H1 (cell line): ENCODE results near the gene SIDT1. TPM values are rescaled to one million over a fixed set of nuclear protein-coding genes. Genes with fewer than 3 reads are reported as not detected.

Source experiments
- CTCF ChIA-PET: fragments of 300-600 bp; sonication (Branson Sonifier 250); formaldehyde crosslinking; loops from one replicate; lab custom pipeline; 2021; ENCODE audit not compliant: partially characterized antibody; lab: Charles Lee
- POLR2A ChIA-PET: fragments of 300-600 bp; sonication (Branson Sonifier 250); formaldehyde crosslinking; loops from one replicate; lab custom pipeline; 2021; ENCODE audit warnings: inconsistent platforms; ENCODE audit not compliant: partially characterized antibody; lab: Charles Lee
- DNase-seq, 2 experiments: peaks; one replicate each; pipeline versions ENCODE4 v3.0.0 to v3.0.0-alpha.2; 2010 to 2022; ENCODE audit warnings: low spot score in 2 of 2, low read depth in 1 of 2, mixed read lengths in 1 of 2
- FAIRE-seq: peaks from 2 replicates; lab custom pipeline; 2011; peaks lifted over from hg19 to GRCh38; lab: Jason Lieb, UNC
- H2AFZ ChIP-seq: 2 replicates; pipeline ENCODE4 v1.8.1; 2012; ENCODE audit warnings: low read length, inconsistent platforms
- H2AK5ac ChIP-seq: 2 replicates; pipeline ENCODE4 v1.6.1; 2013; ENCODE audit warnings: low read depth, low read length
- H2BK120ac ChIP-seq: replicated peaks from 2 replicates; pipeline ENCODE3; 2013; ENCODE audit warnings: low read depth, low read length, inconsistent platforms
- H2BK12ac ChIP-seq: 2 replicates; pipeline ENCODE4 v1.6.1; 2013; ENCODE audit warnings: low read depth, low read length
- H2BK15ac ChIP-seq: 2 replicates; pipeline ENCODE4 v1.6.1; 2013; ENCODE audit warnings: low read length
- H2BK20ac ChIP-seq: 2 replicates; pipeline ENCODE4 v1.6.1; 2013; ENCODE audit warnings: low read length
- H2BK5ac ChIP-seq: 2 replicates; pipeline ENCODE4 v1.6.1; 2013; ENCODE audit warnings: low read depth, low read length
- H3K14ac ChIP-seq: 2 replicates; pipeline ENCODE4 v1.6.1; 2013; ENCODE audit warnings: inconsistent platforms; ENCODE audit not compliant: insufficient read length
- H3K18ac ChIP-seq: 2 replicates; pipeline ENCODE4 v1.6.1; 2013; ENCODE audit warnings: low read length; ENCODE audit errors: extremely low read depth
- H3K23ac ChIP-seq: 2 replicates; pipeline ENCODE4 v1.6.1; 2013; ENCODE audit warnings: inconsistent platforms; ENCODE audit not compliant: insufficient read length
- H3K23me2 ChIP-seq: 2 replicates; pipeline ENCODE4 v1.6.1; 2013; ENCODE audit warnings: low read depth, low read length
- H3K27ac ChIP-seq: 2 replicates; pipeline ENCODE4 v1.6.1; 2011; ENCODE audit warnings: low read depth, low read length, inconsistent platforms
- H3K27me3 ChIP-seq, 4 experiments: replicated peaks in 1 of 4; 1 replicate in 1 of 4; 2 replicates in 3 of 4; pipeline versions ENCODE4 v1.6.1 to v1.8.1; 2011 to 2013; ENCODE audit warnings: low read length in 3 of 4, mild to moderate bottlenecking in 3 of 4, inconsistent platforms in 2 of 4, mixed read lengths in 2 of 4, moderate library complexity in 1 of 4; ENCODE audit not compliant: control insufficient read depth in 3 of 4, insufficient read depth in 3 of 4; ENCODE audit errors: extremely low read depth in 1 of 4
- H3K36me3 ChIP-seq, 4 experiments: 2 replicates each; pipeline versions ENCODE4 v1.6.1 to v1.8.1; 2011 to 2013; ENCODE audit warnings: mild to moderate bottlenecking in 4 of 4, low read length in 3 of 4, moderate library complexity in 2 of 4, control low read depth in 1 of 4, inconsistent platforms in 1 of 4; ENCODE audit not compliant: insufficient read depth in 4 of 4, control insufficient read depth in 2 of 4
- H3K4ac ChIP-seq: replicated peaks from 2 replicates; pipeline ENCODE3; 2013; ENCODE audit warnings: low read length, low read depth, mixed read lengths, inconsistent platforms; ENCODE audit not compliant: insufficient read length
- H3K4me1 ChIP-seq, 4 experiments: replicated peaks in 1 of 4; 1 replicate in 1 of 4; 2 replicates in 3 of 4; pipeline versions ENCODE4 v1.6.1 to v1.8.1; 2011 to 2013; ENCODE audit warnings: low read length in 3 of 4, inconsistent platforms in 2 of 4, mixed read lengths in 1 of 4; ENCODE audit not compliant: insufficient read depth in 4 of 4, control insufficient read depth in 3 of 4
- H3K4me2 ChIP-seq, 2 experiments: 2 replicates each; pipeline versions ENCODE4 v1.6.1 to v1.8.1; 2011 to 2013; ENCODE audit warnings: low read depth in 2 of 2, low read length in 2 of 2, control low read depth in 1 of 2, inconsistent platforms in 1 of 2, mild to moderate bottlenecking in 1 of 2; ENCODE audit not compliant: insufficient read depth in 1 of 2
- H3K4me3 ChIP-seq, 4 experiments: fragments of 200-600, 300-600 bp in 1 of 4; sonication (generic), shearing (Covaris generic), sonication (Bioruptor Twin) in 1 of 4; 2 replicates each; pipeline versions ENCODE4 v1.5.1 to v1.8.1; 2011 to 2016; ENCODE audit warnings: low read length in 4 of 4, low read depth in 3 of 4, control low read depth in 2 of 4, inconsistent platforms in 2 of 4, mild to moderate bottlenecking in 2 of 4, mixed read lengths in 1 of 4, moderate library complexity in 1 of 4; ENCODE audit not compliant: insufficient read depth in 2 of 4; ENCODE audit errors: extremely low read depth in 1 of 4
- H3K56ac ChIP-seq: replicated peaks from 2 replicates; pipeline ENCODE3; 2013; ENCODE audit warnings: low read depth, mild to moderate bottlenecking, mixed read lengths, low read length, inconsistent platforms; ENCODE audit not compliant: insufficient read length
- H3K79me1 ChIP-seq: 2 replicates; pipeline ENCODE4 v1.6.1; 2013; ENCODE audit warnings: low read depth, low read length, control low read depth
- H3K79me2 ChIP-seq, 2 experiments: 2 replicates each; pipeline versions ENCODE4 v1.6.1 to v1.8.1; 2012 to 2013; ENCODE audit warnings: low read length in 2 of 2, mild to moderate bottlenecking in 2 of 2, inconsistent platforms in 1 of 2; ENCODE audit not compliant: insufficient read depth in 2 of 2, control insufficient read depth in 1 of 2
- H3K9ac ChIP-seq, 4 experiments: replicated peaks in 1 of 4; 1 replicate in 1 of 4; 2 replicates in 3 of 4; pipeline versions ENCODE4 v1.6.1 to v1.8.1; 2011 to 2013; ENCODE audit warnings: low read depth in 3 of 4, low read length in 3 of 4, control low read depth in 2 of 4, mild to moderate bottlenecking in 2 of 4, moderate library complexity in 2 of 4, inconsistent platforms in 1 of 4; ENCODE audit errors: extremely low read depth in 1 of 4
- H3K9me3 ChIP-seq, 2 experiments: 2 replicates each; pipeline versions ENCODE4 v1.6.1 to v1.8.1; 2012 to 2013; ENCODE audit warnings: mild to moderate bottlenecking in 2 of 2, moderate library complexity in 2 of 2, control low read depth in 1 of 2, inconsistent platforms in 1 of 2, low read depth in 1 of 2, low read length in 1 of 2, mixed read lengths in 1 of 2; ENCODE audit not compliant: insufficient read depth in 2 of 2
- H4K20me1 ChIP-seq, 2 experiments: replicated peaks in 1 of 2; 2 replicates each; pipeline versions ENCODE3 to v1.8.1; 2011 to 2013; ENCODE audit warnings: inconsistent platforms in 2 of 2, low read length in 2 of 2, mild to moderate bottlenecking in 1 of 2; ENCODE audit not compliant: insufficient read depth in 2 of 2, control insufficient read depth in 1 of 2
- H4K5ac ChIP-seq: 2 replicates; pipeline ENCODE4 v1.6.1; 2013; ENCODE audit warnings: low read length, low read depth, mixed read lengths, inconsistent platforms; ENCODE audit not compliant: insufficient read length
- H4K8ac ChIP-seq: 2 replicates; pipeline ENCODE4 v1.8.0; 2013; ENCODE audit warnings: mild to moderate bottlenecking, moderate library complexity, low read length, inconsistent platforms; ENCODE audit not compliant: insufficient read depth; ENCODE audit errors: extremely low read depth
- H4K91ac ChIP-seq: replicated peaks from 2 replicates; pipeline ENCODE3; 2013; ENCODE audit warnings: low read length, mixed read lengths, inconsistent platforms; ENCODE audit not compliant: insufficient read length
- ASH2L ChIP-seq: fragments of 200-600, 300-600 bp; sonication (generic); IDR thresholded peaks from one replicate; pipeline ENCODE4 v1.7.1; 2017; ENCODE audit warnings: low read length
- ATF2 ChIP-seq: IDR thresholded peaks from 2 replicates; pipeline ENCODE4 v1.6.1; 2012; ENCODE audit warnings: low read length, inconsistent platforms
- BACH1 ChIP-seq: IDR thresholded peaks from 2 replicates; pipeline ENCODE4 v1.6.1; 2012; ENCODE audit warnings: low read length, improper control_type of control experiment
- CTCF ChIP-seq, 3 experiments: IDR thresholded peaks; 1 replicate in 2 of 3; 2 replicates in 1 of 3; pipeline versions ENCODE4 v1.5.1 to v1.6.1; 2011; ENCODE audit warnings: low read length in 3 of 3, mild to moderate bottlenecking in 3 of 3, inconsistent platforms in 2 of 3, low read depth in 1 of 3, moderate library complexity in 1 of 3; ENCODE audit not compliant: insufficient read depth in 1 of 3; ENCODE audit errors: control extremely low read depth in 1 of 3
- RNF2 ChIP-seq: fragments of 200-900, 300-1000 bp; sonication (generic); IDR thresholded peaks from 2 replicates; pipeline ENCODE4 v1.7.1; 2016; ENCODE audit warnings: borderline replicate concordance, low read depth, mild to moderate bottlenecking, antibody characterized with exemption, low read length; ENCODE audit not compliant: poor library complexity, severe bottlenecking; ENCODE audit errors: missing control alignments
- SIN3A ChIP-seq, 2 experiments: IDR thresholded peaks in 1 of 2; conservative IDR thresholded peaks in 1 of 2; 2 replicates each; pipeline ENCODE4 v1.6.1; 2011 to 2012; ENCODE audit warnings: low read length in 2 of 2, improper control_type of control experiment in 1 of 2, low read depth in 1 of 2, mild to moderate bottlenecking in 1 of 2
- SIRT6 ChIP-seq: IDR thresholded peaks from one replicate; pipeline ENCODE4 v1.7.1; 2012; ENCODE audit warnings: low read length, inconsistent platforms
- YY1 ChIP-seq: IDR thresholded peaks from 2 replicates; pipeline ENCODE4 v1.6.1; 2011; ENCODE audit warnings: low read depth, mild to moderate bottlenecking, low read length
- ZNF274 ChIP-seq: IDR thresholded peaks from 2 replicates; pipeline ENCODE4 v1.7.0; 2012; ENCODE audit warnings: low read length, borderline replicate concordance; ENCODE audit errors: extremely low read depth
- whole genome bisulfite sequencing, 2 experiments: shearing (Covaris generic) in 1 of 2; methylation state at CpG; one replicate each; pipeline versions ENCODE4 v1.1.6 to v1.1.7; 2013 to 2015; ENCODE audit warnings: low lambda C conversion rate in 2 of 2, mixed read lengths in 2 of 2, inconsistent platforms in 1 of 2, low coverage in 1 of 2, missing lambda C conversion rate in 1 of 2; ENCODE audit not compliant: insufficient replicate concordance in 2 of 2, insufficient coverage in 1 of 2, insufficient read length in 1 of 2; ENCODE audit errors: extremely low coverage in 1 of 2, missing lambda C conversion rate in 1 of 2; 5-methylcytosine and 5-hydroxymethylcytosine counted together
- polyA plus RNA-seq, 7 experiments: library from polyadenylated mRNA; depleted of rRNA in 3 of 7; stranded (reverse) in 5 of 7; unstranded in 2 of 7; fragments of >200 nt in 5 of 7; fragments of 200-250 nt in 2 of 7; gene quantifications; 1 replicate in 5 of 7; 2 replicates in 1 of 7; 4 replicates in 1 of 7; pipeline versions ENCODE4 v1.2.1 to v1.2.3, GENCODE V29; 2011 to 2013; ENCODE audit warnings: missing spikeins in 2 of 7, mixed read lengths in 2 of 7
- total RNA-seq: library from RNA; stranded (reverse); fragmentation: NEBNext Ultra II Directional; extraction: Animal tissue kit (Norgen Biotek cat#: 25700); gene quantifications from 2 replicates; pipeline ENCODE4 v1.2.1, GENCODE V29; 2021

The SIDT1 gene
- total and polyA plus RNA-seq, 2 of the 8 experiments (the other 6 are each of a cell fraction or from before 2014, with no cell fraction given), result 0.06 TPM; not detected in 1

GRCh38 chr3:113660896-113661295, 128.5 kb downstream of the SIDT1 start:
- no peak overlapping the region for H3K4me2 ChIP-seq
- H3K18ac ChIP-seq, result no peak overlapping the region
- H3K56ac ChIP-seq, result no peak overlapping the region
- H3K23ac ChIP-seq, result no peak overlapping the region
- no peak overlapping the region for H2BK15ac ChIP-seq
- ChIA-PET POLR2A (no interaction called here), CTCF (interaction anchor here (0.8 kb wide), 1 partner anchor 17 kb away, joined by 3 read pairs; no protein-coding TSS in a partner anchor)
- FAIRE-seq (no peak), DNase-seq (no peak)
- H4K5ac ChIP-seq, result no peak overlapping the region
- no peak overlapping the region for H4K8ac ChIP-seq
- no peak overlapping the region for H4K91ac ChIP-seq
- no peaks in the 10 kb centered on the region for H3K79me1 ChIP-seq
- H2BK20ac ChIP-seq, result no peak overlapping the region
- H3K4me1 ChIP-seq, result no peaks in the 10 kb centered on the region; a peak in 1 of 7 replicates
- H3K14ac ChIP-seq, result no peak overlapping the region
- 94% methylated on average over 4 of the region's 4 CpGs; no CpG with 5 or more reads in 1 of the 2 experiments for WGBS, 2 experiments
- H2AFZ ChIP-seq, result no peak overlapping the region
- H3K27me3 ChIP-seq, result no peaks in the 10 kb centered on the region
- H3K79me2 ChIP-seq, result no peaks in the 10 kb centered on the region
- no peaks in the 10 kb centered on the region for H3K9me3 ChIP-seq
- no peak overlapping the region for H3K4me3 ChIP-seq
- H2BK5ac ChIP-seq, result no peak overlapping the region
- peaks cover 4 to 17% (median 14%) of the 10 kb centered on the region in 4 experiments; a peak in 7 of 8 replicates for H3K36me3 ChIP-seq
- H3K9ac ChIP-seq, result no peak overlapping the region
- no peak overlapping the region for H2AK5ac ChIP-seq
- no peak overlapping the region for H3K4ac ChIP-seq
- H3K23me2 ChIP-seq, result no peaks in the 10 kb centered on the region
- no peaks in the 10 kb centered on the region for H4K20me1 ChIP-seq
- H2BK12ac ChIP-seq, result no peak overlapping the region
- H2BK120ac ChIP-seq, result no peak overlapping the region
- no peak overlapping the region for H3K27ac ChIP-seq
- TF ChIP-seq CTCF (IDR thresholded peaks at IDR 0.05; ENCODE audit: control extremely low read depth in 1 of 3, insufficient read depth in 1 of 3, low read depth in 1 of 3, low read length in 3 of 3) (no peak), SIRT6 (no peak), YY1 (no peak), ASH2L (no peak), ZNF274 (no peak), ATF2 (no peak), RNF2 (no peak), SIN3A (conservative IDR thresholded peaks at IDR 0.05 in 1 of 2, IDR thresholded peaks at IDR 0.05 in 1 of 2; ENCODE audit: low read depth in 1 of 2, low read length in 2 of 2) (no peak), BACH1 (no peak)
